Measurements from ENCODE around the gene ASS1. TPM values are rescaled to one million over a fixed set of nuclear protein-coding genes. Genes with fewer than 3 reads are reported as not detected.

ASS1 gene
- total and polyA plus RNA-seq, 2 of the 13 experiments (the other 11 are each of a cell fraction or from before 2014, with no cell fraction given) = 77.6 to 122 TPM

DNA sequence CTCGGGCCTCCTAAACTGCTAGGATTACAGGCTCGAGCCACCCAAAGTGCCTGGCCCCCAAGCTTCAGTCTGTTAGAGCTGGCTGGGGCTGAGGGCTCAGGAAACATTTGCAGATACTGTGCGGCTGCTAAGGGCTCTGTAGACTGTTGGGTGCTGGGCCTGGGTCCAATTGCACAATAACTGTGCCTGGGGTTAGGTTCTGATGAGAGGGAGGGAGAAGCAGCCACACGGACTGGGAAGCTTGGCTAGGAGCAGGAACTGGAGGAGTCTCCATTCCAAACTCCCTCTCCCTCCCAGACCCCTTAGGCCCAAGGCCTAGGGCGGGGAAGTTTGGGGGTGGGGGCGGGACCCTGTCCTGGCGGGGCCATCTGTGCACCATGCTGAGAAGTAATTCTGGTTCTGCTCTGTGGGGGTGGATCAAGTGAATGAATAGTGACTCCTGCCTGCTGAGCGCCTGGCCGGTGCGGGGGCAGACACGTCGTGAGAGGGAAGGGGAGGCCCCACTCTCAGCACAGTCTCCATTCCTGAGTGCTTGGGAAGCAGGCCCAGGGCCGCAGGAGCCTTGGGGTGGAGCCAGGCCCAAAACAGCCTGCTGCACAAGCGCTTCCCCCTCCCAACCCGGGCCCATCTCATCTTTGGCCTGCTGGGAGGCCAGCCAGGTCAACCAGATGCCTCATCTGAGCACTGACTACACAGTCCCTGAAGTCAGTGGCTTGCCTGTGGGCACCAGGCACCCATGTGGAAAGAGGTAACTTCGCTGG, 1.5 kb downstream of the ASS1 start:
- Histone ChIP-seq H3K27ac (ENCODE audit: extremely low read length, insufficient read depth, low read length) (peak overlapping the region; percentile 40), H3K9ac (ENCODE audit: insufficient read depth, low read depth, low read length) (peak overlapping the region; percentile 54), H4K20me1 (ENCODE audit: insufficient read depth, low read length) (peaks cover 5% of the 10 kb centered on the region; the same call in 1 of the 2 replicates), H3K27me3 (ENCODE audit: control insufficient read depth in 1 of 2, insufficient read depth in 2 of 2, low read length in 2 of 2) (no peaks in the 10 kb centered on the region; a peak in 1 of 5 replicates), H3K79me2 (ENCODE audit: insufficient read depth, low read length) (no peaks in the 10 kb centered on the region), H3K4me3 (replicated peaks in 1 of 3; ENCODE audit: insufficient read depth in 1 of 3, low read depth in 2 of 3, low read length in 3 of 3) (peak overlapping the region; percentile 62 to 86 (median 75)), H3K9me3 (ENCODE audit: low read length) (peaks cover 3% of the 10 kb centered on the region; the same call in 1 of the 2 replicates), H2AFZ (ENCODE audit: low read length) (no peak overlapping the region), H3K4me1 (ENCODE audit: insufficient read depth, low read length) (peaks cover 71% of the 10 kb centered on the region), H3K36me3 (replicated peaks in 1 of 2; ENCODE audit: control insufficient read depth in 1 of 2, insufficient read depth in 2 of 2, low read length in 2 of 2) (no peaks in the 10 kb centered on the region), H3K4me2 (ENCODE audit: low read depth, low read length) (peak overlapping the region; percentile 93)
- in situ Hi-C loops (cut with HindIII; ENCODE audit: extremely low pct_ligation_motif_present, low pct_unique_long_range_greater_than_20kb) (no loop called here), intact Hi-C loops (cut with micrococcal nuclease; ENCODE audit: unreplicated experiment) (no loop called here)
- ATAC-seq (peak; percentile 29), FAIRE-seq (no peak), DNase-seq (ENCODE audit: low spot score) (peak; percentile 38)
- no TSS peak for BruUV-seq (replicated peaks)
- 8% methylated on average over 4 of the region's 16 CpGs for WGBS (ENCODE audit: low lambda C conversion rate)
- ChIA-PET CTCF (ENCODE audit: low intra/inter-chr PET ratio, low total read pairs) (no interaction called here), POLR2A (interaction anchor here (0.7 to 1.2 kb wide), 5 partner anchors 13 to 255 kb away, joined by 3 read pairs; no protein-coding TSS in a partner anchor)
- TF ChIP-seq SMARCE1 (IDR thresholded peaks at IDR 0.05; ENCODE audit: borderline replicate concordance) = no peak
- TF ChIP-seq CBX5 (CRISPR knock-in tag; IDR thresholded peaks at IDR 0.05; ENCODE audit: borderline replicate concordance) = no peak
- no peak for TF ChIP-seq ZNF770 (CRISPR knock-in tag; IDR thresholded peaks at IDR 0.05)
- TF ChIP-seq RBAK (CRISPR knock-in tag; IDR thresholded peaks at IDR 0.05) = no peak
- TF ChIP-seq SP140L (CRISPR knock-in tag; IDR thresholded peaks at IDR 0.05; ENCODE audit: borderline replicate concordance) = no peak
- no peak for TF ChIP-seq RXRB (CRISPR knock-in tag; IDR thresholded peaks at IDR 0.05; ENCODE audit: borderline replicate concordance)
- 0 out of 2 replicates have a peak, but pooled peaks have one; percentile 59 for TF ChIP-seq ZNF275 (CRISPR knock-in tag; IDR thresholded peaks at IDR 0.05; ENCODE audit: borderline replicate concordance)
- TF ChIP-seq KLF12 (CRISPR knock-in tag; IDR thresholded peaks at IDR 0.05; ENCODE audit: borderline replicate concordance) = no peak
- no peak for TF ChIP-seq ZFP82 (CRISPR knock-in tag; IDR thresholded peaks at IDR 0.05; ENCODE audit: borderline replicate concordance)
- no peak for TF ChIP-seq SALL1 (CRISPR knock-in tag; IDR thresholded peaks at IDR 0.05)
- TF ChIP-seq BHLHE40 (IDR thresholded peaks at IDR 0.05; ENCODE audit: low read length) = no peak
- no peak for TF ChIP-seq ZNF7 (CRISPR knock-in tag; IDR thresholded peaks at IDR 0.05)
- no peak for TF ChIP-seq PTBP1 (IDR thresholded peaks at IDR 0.05; ENCODE audit: low read depth, low read length, poor library complexity, severe bottlenecking)
- 0 out of 2 replicates have a peak, but pooled peaks have one; percentile 41 for TF ChIP-seq ZFX (CRISPR knock-in tag; IDR thresholded peaks at IDR 0.05; ENCODE audit: low read depth)
- no peak for TF ChIP-seq STAT5B (CRISPR knock-in tag; IDR thresholded peaks at IDR 0.05)
- no peak for TF ChIP-seq TBL1XR1 (IDR thresholded peaks at IDR 0.05; ENCODE audit: borderline replicate concordance, low read length, partially characterized antibody)
- no peak for TF ChIP-seq LCORL (IDR thresholded peaks at IDR 0.05)
- no peak for TF ChIP-seq LCORL (CRISPR knock-in tag; IDR thresholded peaks at IDR 0.05)
- TF ChIP-seq MAFK (conservative IDR thresholded peaks at IDR 0.05 in 1 of 2, IDR thresholded peaks at IDR 0.05 in 1 of 2; ENCODE audit: low read length in 2 of 2) = no peak
- TF ChIP-seq ZNF790 (CRISPR knock-in tag; IDR thresholded peaks at IDR 0.05; ENCODE audit: borderline replicate concordance) = no peak
- no peak for TF ChIP-seq ZNF17 (CRISPR knock-in tag; IDR thresholded peaks at IDR 0.05)
- peak; percentile 34 for TF ChIP-seq AGO1 (IDR thresholded peaks at IDR 0.05; ENCODE audit: low read depth, low read length, poor library complexity, severe bottlenecking)

Data from HepG2 (cell line).